GM10248 (cell line): ENCODE data around the gene MLC1.

Experiments used
- CTCF ChIA-PET: fragments of 300-600 bp; sonication (Branson Sonifier 250); formaldehyde crosslinking; extraction: SDS; loops from one replicate; lab custom pipeline; 2021; ENCODE audit warnings: antibody characterized with exemption; lab: Yijun Ruan, JAX
- POLR2A ChIA-PET: fragments of 350-650 bp; sonication (Branson Sonifier 250); formaldehyde crosslinking; extraction: SDS; loops from one replicate; lab custom pipeline; 2020; ENCODE audit warnings: antibody characterized with exemption; lab: Yijun Ruan, JAX
- DNase-seq: peaks from one replicate; pipeline ENCODE4 v3.0.0; 2012; ENCODE audit errors: extremely low spot score
- TF ChIP-seq, protein P1 (sequence below): IDR thresholded peaks from 2 replicates; pipeline ENCODE4 v1.5.1; 2012; ENCODE audit warnings: mild to moderate bottlenecking, low read depth; ENCODE audit errors: extremely low read depth, missing control alignments, control extremely low read depth

Gene MLC1

DNA sequence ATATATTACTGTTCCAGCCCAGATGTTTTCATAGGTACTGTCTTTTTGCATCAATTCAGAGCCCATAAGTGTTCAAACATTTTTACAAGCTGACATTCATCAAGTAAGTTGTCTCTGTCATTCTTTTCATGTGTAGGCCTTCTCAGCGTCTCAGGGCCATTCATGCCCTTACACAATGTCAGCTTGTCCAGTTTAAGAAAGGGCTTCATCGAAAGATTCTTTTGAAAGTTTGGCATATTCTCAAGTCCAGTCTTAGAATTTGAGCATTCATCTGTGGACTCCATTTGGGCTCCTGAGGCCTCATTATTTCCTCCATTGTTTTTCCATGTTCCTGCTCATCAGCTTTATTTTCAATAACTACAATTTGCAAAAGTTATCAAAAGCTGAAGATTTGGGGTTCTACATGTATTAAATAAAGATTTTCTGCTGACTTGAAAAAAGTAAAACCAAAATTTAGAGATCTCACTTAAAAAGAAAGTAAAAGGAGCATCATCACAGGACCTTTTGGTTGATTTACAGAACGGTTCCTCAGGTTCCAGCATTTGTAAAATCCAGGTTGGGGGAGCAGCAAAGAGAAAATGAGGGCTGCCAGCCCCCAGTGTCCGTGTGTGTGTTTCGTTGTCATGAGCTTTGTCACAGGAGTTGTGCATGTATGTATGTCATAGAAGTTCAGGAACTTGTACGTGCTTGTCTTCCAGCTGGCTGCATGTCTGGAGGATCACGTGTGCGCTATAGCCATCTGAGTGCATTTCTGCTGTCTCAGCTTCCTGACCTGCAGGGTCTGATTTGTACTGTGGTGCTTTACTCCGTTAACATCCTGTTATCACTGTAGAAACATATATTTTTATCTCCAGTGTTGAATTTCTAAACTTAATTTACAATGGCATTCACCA is 20.2 kb upstream of the MLC1 start:
- DNase-seq = peak; percentile 59
- CTCF ChIA-PET = interaction anchor here (2.7 kb wide), 1 partner anchor 11 kb away, joined by 10 read pairs; no protein-coding TSS in a partner anchor
- POLR2A ChIA-PET = interaction anchor here (0.9 kb wide), 1 partner anchor 11 kb away, joined by 12 read pairs; no protein-coding TSS in a partner anchor
- TF ChIP-seq, protein P1, sequence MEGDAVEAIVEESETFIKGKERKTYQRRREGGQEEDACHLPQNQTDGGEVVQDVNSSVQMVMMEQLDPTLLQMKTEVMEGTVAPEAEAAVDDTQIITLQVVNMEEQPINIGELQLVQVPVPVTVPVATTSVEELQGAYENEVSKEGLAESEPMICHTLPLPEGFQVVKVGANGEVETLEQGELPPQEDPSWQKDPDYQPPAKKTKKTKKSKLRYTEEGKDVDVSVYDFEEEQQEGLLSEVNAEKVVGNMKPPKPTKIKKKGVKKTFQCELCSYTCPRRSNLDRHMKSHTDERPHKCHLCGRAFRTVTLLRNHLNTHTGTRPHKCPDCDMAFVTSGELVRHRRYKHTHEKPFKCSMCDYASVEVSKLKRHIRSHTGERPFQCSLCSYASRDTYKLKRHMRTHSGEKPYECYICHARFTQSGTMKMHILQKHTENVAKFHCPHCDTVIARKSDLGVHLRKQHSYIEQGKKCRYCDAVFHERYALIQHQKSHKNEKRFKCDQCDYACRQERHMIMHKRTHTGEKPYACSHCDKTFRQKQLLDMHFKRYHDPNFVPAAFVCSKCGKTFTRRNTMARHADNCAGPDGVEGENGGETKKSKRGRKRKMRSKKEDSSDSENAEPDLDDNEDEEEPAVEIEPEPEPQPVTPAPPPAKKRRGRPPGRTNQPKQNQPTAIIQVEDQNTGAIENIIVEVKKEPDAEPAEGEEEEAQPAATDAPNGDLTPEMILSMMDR = no peak

DNA sequence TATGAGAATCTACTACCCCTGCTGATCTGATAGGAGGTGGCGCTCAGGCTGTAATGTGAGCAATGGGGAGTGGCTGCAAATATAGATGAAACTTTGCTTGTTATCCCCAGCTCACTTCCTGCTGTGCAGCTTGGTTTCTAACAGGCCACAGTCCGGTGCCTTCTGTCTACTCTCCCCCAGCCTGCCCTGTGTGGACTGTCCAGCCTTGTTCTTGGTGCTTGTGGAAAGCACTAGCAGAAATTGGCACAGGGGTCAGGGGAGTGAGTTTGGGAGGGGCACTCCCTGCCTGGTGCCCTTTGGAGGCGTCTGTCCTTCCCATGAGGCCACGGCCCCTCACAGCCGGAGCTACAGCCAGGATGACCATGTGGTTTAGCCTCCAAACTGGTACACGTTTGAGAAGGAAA is 18.9 kb upstream of the MLC1 start:
- TF ChIP-seq, protein P1 = no peak
- DNase-seq = no peak
- ChIA-PET CTCF (interaction anchor here (1.4 to 2.7 kb wide), 2 partner anchors 10 to 73 kb away, joined by 5 to 10 read pairs; no protein-coding TSS in a partner anchor), POLR2A (no interaction called here)

DNA sequence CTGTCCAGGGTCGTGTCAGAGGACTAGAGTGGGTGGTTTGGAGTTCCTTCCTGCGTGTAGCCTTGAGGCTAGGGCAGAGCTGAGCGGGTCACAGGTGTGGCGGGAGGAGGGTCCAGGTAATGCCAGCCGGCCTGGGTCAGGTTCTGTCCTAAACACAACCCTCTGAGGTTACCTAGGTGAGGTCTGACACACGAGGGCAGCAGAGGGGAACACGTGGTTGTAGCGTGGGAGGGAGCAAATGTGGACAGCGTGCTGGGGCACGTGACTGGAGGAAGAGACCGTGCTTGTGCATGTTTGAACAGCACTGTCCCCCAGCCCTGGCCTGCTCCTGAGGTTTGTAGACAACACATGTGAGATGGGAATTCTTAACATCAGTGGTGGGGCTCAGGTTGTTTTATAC is 17.7 kb upstream of the MLC1 start:
- POLR2A ChIA-PET = no interaction called here

DNA sequence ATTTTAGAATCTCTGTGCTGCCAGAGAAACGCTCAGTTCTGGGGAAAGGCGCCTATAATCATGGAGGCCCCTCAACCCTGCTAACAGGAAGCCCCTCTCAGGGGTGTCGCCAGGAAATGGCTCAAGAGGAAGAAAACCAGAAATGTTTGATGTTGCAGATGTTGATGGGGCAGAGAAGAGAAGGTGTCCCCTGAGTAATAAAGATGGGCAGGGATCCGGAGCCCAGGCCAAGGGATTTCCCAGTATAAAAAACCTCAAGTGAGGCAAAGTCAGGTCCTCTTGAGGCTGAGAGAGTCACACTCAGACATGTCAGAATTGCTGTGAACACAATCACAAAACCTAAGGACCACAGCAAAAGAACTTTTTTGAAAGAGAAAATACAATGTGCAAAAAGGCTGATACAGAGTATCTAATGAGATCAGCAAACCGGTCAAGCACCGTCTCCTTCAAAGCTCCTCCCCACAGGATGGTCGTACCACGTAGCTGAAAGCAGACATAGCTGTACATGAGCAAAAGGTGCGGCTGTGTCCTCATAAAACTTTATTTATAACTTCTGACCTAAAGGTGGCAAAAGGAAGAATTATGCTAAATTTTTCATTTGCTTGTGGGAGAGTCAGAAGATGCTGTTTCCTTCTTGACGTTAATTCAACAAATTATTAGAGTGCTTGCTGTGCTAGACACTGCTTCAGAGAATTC is 16.8 kb upstream of the MLC1 start:
- DNase-seq = no peak
- TF ChIP-seq, protein P1 = no peak
- ChIA-PET POLR2A (no interaction called here), CTCF (no interaction called here)

More for the DNA sequence above, 17.7 kb upstream of the MLC1 start:
- DNase-seq = peak; percentile 55
- CTCF ChIA-PET = interaction anchor here (1.4 kb wide), 1 partner anchor 72 kb away, joined by 5 read pairs; no protein-coding TSS in a partner anchor
- TF ChIP-seq, protein P1 = no peak

DNA sequence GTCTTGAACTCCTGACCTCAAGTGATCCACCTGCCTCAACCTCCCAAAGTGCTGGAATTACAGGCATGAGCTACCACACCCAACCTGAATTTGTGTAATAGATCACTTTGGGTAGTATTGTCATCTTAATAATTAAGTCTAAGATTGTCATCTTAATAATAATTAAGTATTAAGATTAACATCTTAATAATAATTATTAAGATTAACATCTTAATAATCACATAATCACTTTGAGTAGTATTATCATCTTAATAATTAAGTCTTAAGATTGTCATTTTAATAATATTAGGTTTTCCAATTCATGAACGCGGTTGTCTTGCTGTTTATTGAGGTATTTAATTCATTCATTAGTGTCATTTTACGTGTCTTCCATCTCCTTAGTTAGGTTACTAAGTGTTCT is 12.8 kb upstream of the MLC1 start:
- POLR2A ChIA-PET = no interaction called here
- TF ChIP-seq, protein P1 = no peak
- CTCF ChIA-PET = no interaction called here
- DNase-seq = no peak

DNA sequence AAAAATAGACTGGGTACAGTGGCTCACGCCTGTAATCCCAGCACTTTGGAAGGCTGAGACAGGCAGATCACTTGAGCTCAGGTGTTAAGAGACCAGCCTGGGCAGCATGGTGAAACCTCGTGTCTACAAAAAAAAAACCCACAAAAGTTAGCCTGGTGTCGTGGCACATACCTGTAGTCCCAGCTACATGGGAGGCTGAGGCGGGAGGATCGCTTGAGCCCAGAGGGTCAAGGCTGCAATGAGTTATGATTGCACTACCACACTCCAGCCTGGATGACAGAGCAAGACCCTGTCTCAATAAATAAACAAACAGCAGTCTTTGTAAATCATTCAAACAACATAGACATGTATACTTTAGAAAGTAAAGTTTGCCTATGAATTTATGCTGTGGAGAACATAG is 7.1 kb upstream of the MLC1 start:
- CTCF ChIA-PET = interaction anchor here (0.9 kb wide), 1 partner anchor 15 kb away, joined by 3 read pairs; no protein-coding TSS in a partner anchor
- POLR2A ChIA-PET = no interaction called here
- DNase-seq = no peak
- TF ChIP-seq, protein P1 = no peak
